GM21528 (cell line): ENCODE measurements around the gene VWF.

Experiments used
- ATAC-seq: cut with Tn5 transposase; IDR thresholded peaks from one replicate; pipeline ENCODE4 v1.9.1; 2021; ENCODE audit warnings: mild to moderate bottlenecking, moderate library complexity; ENCODE audit not compliant: unreplicated experiment, low FRiP score

Gene VWF

GRCh38 chr12:5900533-5901205 is 223.8 kb downstream of the VWF start:
- ATAC-seq = no peak

- ATAC-seq = no peak
Measured at GRCh38 chr12:5900076-5900475, 224.4 kb downstream of the VWF start.

- no peak for ATAC-seq
Measured at GRCh38 chr12:5899675-5900074, 224.8 kb downstream of the VWF start.

- ATAC-seq = no peak
Measured at GRCh38 chr12:5898874-5899273, 225.6 kb downstream of the VWF start.
